Loucy (cell line): ENCODE data around the gene VILL.

Source experiments
- H2AFZ ChIP-seq: fragments of 200-600 bp; sonication (generic); 2 replicates; pipeline ENCODE4 v1.6.0; 2016; ENCODE audit warnings: antibody characterized with exemption, mild to moderate bottlenecking, low read length, moderate library complexity
- H3F3A ChIP-seq: fragments of 200-600 bp; 2 replicates; pipeline ENCODE4 v1.6.0; 2016; ENCODE audit warnings: antibody characterized with exemption, low read depth, mild to moderate bottlenecking
- H3K27me3 ChIP-seq: fragments of 200-600 bp; sonication (generic); 2 replicates; pipeline ENCODE4 v1.6.1; 2014; ENCODE audit warnings: low read length, mild to moderate bottlenecking; ENCODE audit not compliant: insufficient read depth, poor library complexity, severe bottlenecking
- H3K36me3 ChIP-seq: fragments of 200-600 bp; sonication (generic); 2 replicates; pipeline ENCODE4 v1.6.1; 2016; ENCODE audit warnings: low read length; ENCODE audit not compliant: insufficient read depth
- H3K4me1 ChIP-seq: fragments of 200-600 bp; sonication (generic); 2 replicates; pipeline ENCODE4 v1.5.1; 2014; ENCODE audit warnings: low read length, mild to moderate bottlenecking; ENCODE audit not compliant: insufficient read depth, poor library complexity, severe bottlenecking
- H3K4me2 ChIP-seq: fragments of 200-600 bp; sonication (generic); 2 replicates; pipeline ENCODE4 v1.6.0; 2014; ENCODE audit warnings: antibody characterized with exemption, low read length, low read depth, mild to moderate bottlenecking; ENCODE audit not compliant: poor library complexity, severe bottlenecking
- H3K4me3 ChIP-seq: fragments of 200-600 bp; sonication (generic); 2 replicates; pipeline ENCODE4 v1.5.1; 2014; ENCODE audit warnings: low read length, mild to moderate bottlenecking, mixed read lengths; ENCODE audit not compliant: poor library complexity, severe bottlenecking
- H3K79me2 ChIP-seq: fragments of 200-600 bp; sonication (generic); 2 replicates; pipeline ENCODE4 v1.6.1; 2014; ENCODE audit warnings: low read length; ENCODE audit not compliant: insufficient read depth
- H3K9ac ChIP-seq: fragments of 200-600 bp; sonication (generic); 2 replicates; pipeline ENCODE4 v1.6.0; 2014; ENCODE audit warnings: mild to moderate bottlenecking, low read depth, low read length, moderate library complexity; ENCODE audit not compliant: poor library complexity, severe bottlenecking
- H3K9me2 ChIP-seq: fragments of 200-600 bp; sonication (generic); replicated peaks from 2 replicates; pipeline ENCODE4 v1.6.1; 2016; ENCODE audit warnings: low read depth, low read length, mixed read lengths
- H3K9me3 ChIP-seq: fragments of 200-600 bp; sonication (generic); 2 replicates; pipeline ENCODE4 v1.6.1; 2014; ENCODE audit warnings: mild to moderate bottlenecking, antibody characterized with exemption, low read length, low read depth; ENCODE audit not compliant: insufficient read depth
- H4K20me1 ChIP-seq: fragments of 200-600 bp; sonication (generic); 2 replicates; pipeline ENCODE4 v1.6.0; 2014; ENCODE audit warnings: antibody characterized with exemption, low read length, mild to moderate bottlenecking; ENCODE audit not compliant: insufficient read depth, poor library complexity, severe bottlenecking
- EZH2phosphoT487 ChIP-seq: fragments of 200-600 bp; IDR thresholded peaks from 2 replicates; pipeline ENCODE4 v1.6.1; 2018; ENCODE audit warnings: antibody characterized with exemption, mild to moderate bottlenecking, moderate library complexity, borderline replicate concordance
- TF ChIP-seq, protein P1 (sequence below): fragments of 200-600 bp; sonication (generic); conservative IDR thresholded peaks from 2 replicates; pipeline ENCODE4 v1.5.1; 2014; ENCODE audit warnings: mild to moderate bottlenecking, antibody characterized with exemption, low read length

VILL gene

GRCh38 chr3:38054499-38055001 is 64.0 kb downstream of the VILL start:
- Histone ChIP-seq H4K20me1 (no peaks in the 10 kb centered on the region), H3K9ac (no peak overlapping the region), H3K36me3 (no peaks in the 10 kb centered on the region), H3F3A (no peaks in the 10 kb centered on the region), H3K4me3 (no peak overlapping the region), H2AFZ (no peak overlapping the region), H3K79me2 (no peaks in the 10 kb centered on the region), H3K4me1 (no peaks in the 10 kb centered on the region), H3K4me2 (no peak overlapping the region), H3K9me2 (no peaks in the 10 kb centered on the region), H3K9me3 (no peaks in the 10 kb centered on the region), H3K27me3 (no peaks in the 10 kb centered on the region)
- TF ChIP-seq, protein P1, sequence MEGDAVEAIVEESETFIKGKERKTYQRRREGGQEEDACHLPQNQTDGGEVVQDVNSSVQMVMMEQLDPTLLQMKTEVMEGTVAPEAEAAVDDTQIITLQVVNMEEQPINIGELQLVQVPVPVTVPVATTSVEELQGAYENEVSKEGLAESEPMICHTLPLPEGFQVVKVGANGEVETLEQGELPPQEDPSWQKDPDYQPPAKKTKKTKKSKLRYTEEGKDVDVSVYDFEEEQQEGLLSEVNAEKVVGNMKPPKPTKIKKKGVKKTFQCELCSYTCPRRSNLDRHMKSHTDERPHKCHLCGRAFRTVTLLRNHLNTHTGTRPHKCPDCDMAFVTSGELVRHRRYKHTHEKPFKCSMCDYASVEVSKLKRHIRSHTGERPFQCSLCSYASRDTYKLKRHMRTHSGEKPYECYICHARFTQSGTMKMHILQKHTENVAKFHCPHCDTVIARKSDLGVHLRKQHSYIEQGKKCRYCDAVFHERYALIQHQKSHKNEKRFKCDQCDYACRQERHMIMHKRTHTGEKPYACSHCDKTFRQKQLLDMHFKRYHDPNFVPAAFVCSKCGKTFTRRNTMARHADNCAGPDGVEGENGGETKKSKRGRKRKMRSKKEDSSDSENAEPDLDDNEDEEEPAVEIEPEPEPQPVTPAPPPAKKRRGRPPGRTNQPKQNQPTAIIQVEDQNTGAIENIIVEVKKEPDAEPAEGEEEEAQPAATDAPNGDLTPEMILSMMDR = no peak
- no peak for TF ChIP-seq EZH2phosphoT487
